ENCODE results near the gene ZNF22.

GRCh38 chr10:44995581-44995913 is 5.2 kb upstream of the ZNF22 start:
- TF ChIP-seq CTCF (IDR thresholded peaks at IDR 0.05) = no peak
- TF ChIP-seq EZH2phosphoT487 (IDR thresholded peaks at IDR 0.05) = no peak
- no peak for TF ChIP-seq EZH2 (IDR thresholded peaks at IDR 0.05)
